ENCODE measurements around the gene NEU2. TPM values are rescaled to one million over a fixed set of nuclear protein-coding genes. Genes with fewer than 3 reads are reported as not detected.

The NEU2 gene
- total and polyA plus RNA-seq, 2 of the 4 experiments (the other 2 are of a cell fraction): not detected

GRCh38 chr2:233065954-233066470 lies 33.5 kb downstream of the NEU2 start:
- H3K18ac ChIP-seq (ENCODE audit: low read depth, low read length): no peak overlapping the region
- no peak overlapping the region for H3K9ac ChIP-seq (ENCODE audit: low read depth, low read length)
- H3K27ac ChIP-seq (ENCODE audit: insufficient read depth, low read length): no peak overlapping the region
- no peaks in the 10 kb centered on the region for H4K20me1 ChIP-seq (ENCODE audit: insufficient read depth, low read length)
- H3K4me2 ChIP-seq (ENCODE audit: low read depth, low read length): no peak overlapping the region
- ATAC-seq (ENCODE audit: low read depth) (no peak), DNase-seq (no peak)
- H2BK15ac ChIP-seq (ENCODE audit: low read depth, low read length): no peak overlapping the region
- ChIA-PET POLR2A (ENCODE audit: unreplicated experiment) (interaction anchor here (0.6 kb wide), 1 partner anchor 1867 kb away, joined by 3 read pairs; no protein-coding TSS in a partner anchor), CTCF (interaction anchor here (0.6 kb wide), 3 partner anchors 19 to 432 kb away, joined by 3 to 4 read pairs (median 3); no protein-coding TSS in a partner anchor)
- no peak overlapping the region for H2AK5ac ChIP-seq (ENCODE audit: low read depth, low read length)
- no peaks in the 10 kb centered on the region for H3K36me3 ChIP-seq (ENCODE audit: control insufficient read depth, insufficient read depth, low read length)
- 83% methylated on average over 4 of the region's 9 CpGs; no CpG with 5 or more reads in 1 of the 2 experiments for WGBS, 2 experiments (ENCODE audit: extremely low coverage in 2 of 2, insufficient read length in 1 of 2)
- no peak overlapping the region for H3K14ac ChIP-seq (replicated peaks; ENCODE audit: low read depth, low read length)
- no peak overlapping the region for H4K8ac ChIP-seq (ENCODE audit: low read depth in 2 of 2, low read length in 2 of 2)
- in situ Hi-C loops (cut with MboI; ENCODE audit: low sequenced_read_pairs): no loop called here
- no peaks in the 10 kb centered on the region for H3K79me1 ChIP-seq (ENCODE audit: low read depth in 1 of 2, low read length in 2 of 2)
- H3K9me3 ChIP-seq (ENCODE audit: control insufficient read depth, insufficient read depth, low read length): no peaks in the 10 kb centered on the region
- TF ChIP-seq RCOR1 (IDR thresholded peaks at IDR 0.05; ENCODE audit: insufficient replicate concordance, low read length): no peak
- no peak for TF ChIP-seq RAD21 (IDR thresholded peaks at IDR 0.05; ENCODE audit: low read length)
- no peak for TF ChIP-seq SMC3 (IDR thresholded peaks at IDR 0.05; ENCODE audit: low read depth, low read length)
- no peak for TF ChIP-seq CTCF (conservative IDR thresholded peaks at IDR 0.05; ENCODE audit: low read depth, low read length)
- TF ChIP-seq USF2 (IDR thresholded peaks at IDR 0.05; ENCODE audit: low read depth, low read length): no peak
- no peak for TF ChIP-seq MAFK (IDR thresholded peaks at IDR 0.05; ENCODE audit: low read depth, low read length)
- no peak for TF ChIP-seq RFX5 (IDR thresholded peaks at IDR 0.05; ENCODE audit: low read depth, low read length)
- no peak for TF ChIP-seq POLR2A (IDR thresholded peaks at IDR 0.05; ENCODE audit: low read depth, low read length)
- TF ChIP-seq CEBPB (IDR thresholded peaks at IDR 0.05; ENCODE audit: low read depth, low read length): no peak
- no peak for TF ChIP-seq NFE2L2 (IDR thresholded peaks at IDR 0.05; ENCODE audit: low read depth, low read length)
- no peak for TF ChIP-seq CHD1 (IDR thresholded peaks at IDR 0.05; ENCODE audit: low read depth, low read length)
- H2AFZ ChIP-seq (replicated peaks; ENCODE audit: low read length, poor library complexity): no peak overlapping the region
- H3K23ac ChIP-seq (ENCODE audit: low read depth, low read length): no peak overlapping the region
- no peak overlapping the region for H3K56ac ChIP-seq (ENCODE audit: extremely low read depth, insufficient read depth, low read length)
- H4K91ac ChIP-seq (ENCODE audit: insufficient read depth, low read depth, low read length): no peak overlapping the region
- H3K27me3 ChIP-seq (ENCODE audit: control insufficient read depth, insufficient read depth, low read length): peaks cover 4% of the 10 kb centered on the region
- no peak overlapping the region for H2BK120ac ChIP-seq (ENCODE audit: low read depth, low read length)
- dilution Hi-C loops (cut with HindIII; ENCODE audit: low sequenced_read_pairs, unreplicated experiment): no loop called here
- H2BK20ac ChIP-seq (ENCODE audit: low read depth, low read length): no peak overlapping the region
- peaks cover 4% of the 10 kb centered on the region; the same call in 1 of the 2 replicates for H3K4me1 ChIP-seq (ENCODE audit: control insufficient read depth, insufficient read depth, low read length)
- H3K9me1 ChIP-seq (ENCODE audit: insufficient read depth, low read length): no peaks in the 10 kb centered on the region
- no peak overlapping the region for H4K5ac ChIP-seq (ENCODE audit: low read depth, low read length)
- no peak overlapping the region for H3K4me3 ChIP-seq (ENCODE audit: insufficient read depth, low read depth, low read length)
- H2BK5ac ChIP-seq (ENCODE audit: low read depth, low read length, poor library complexity, severe bottlenecking): no peak overlapping the region
- H3K4ac ChIP-seq (ENCODE audit: low read depth, low read length): no peak overlapping the region
- no peak overlapping the region for H2AK9ac ChIP-seq (replicated peaks; ENCODE audit: low read depth, low read length, poor library complexity)
- BruUV-seq (replicated peaks): no TSS peak
- intact Hi-C loops (cut with micrococcal nuclease): no loop called here

Measured in IMR-90 (cell line).